Tibial nerve (tissue), 4 donors: ENCODE results near the gene ZNF182. TPM values are rescaled to one million over a fixed set of nuclear protein-coding genes. Genes with fewer than 3 reads are reported as not detected.
"Not testable (repeated sequence)": the region's sequence is repeated elsewhere in the genome, so short reads cannot be mapped to it uniquely, and the experiment has no call there.

Experiments used
- DNase-seq, 2 donors: peaks; one replicate each; pipeline ENCODE4 v3.0.0-alpha.2; 2019; ENCODE audit warnings: low spot score in 2 of 2
- H3K27ac ChIP-seq, 4 donors: fragments of 200-600 bp; sonication (generic) in 3 of 4; one replicate each; pipeline ENCODE4 v1.5.1; 2017 to 2019; ENCODE audit warnings: mild to moderate bottlenecking in 1 of 4
- H3K27me3 ChIP-seq, 2 donors: fragments of 200-600 bp; sonication (generic) in 1 of 2; one replicate each; pipeline versions ENCODE4 v1.5.1 to v1.6.0; 2017 to 2019
- H3K36me3 ChIP-seq, 3 donors: fragments of 200-600 bp; sonication (generic); one replicate each; pipeline ENCODE4 v1.5.1; 2018 to 2019
- H3K4me1 ChIP-seq, 4 donors: fragments of 200-600 bp; sonication (generic) in 3 of 4; one replicate each; pipeline ENCODE4 v1.5.1; 2017 to 2019
- H3K4me3 ChIP-seq, 4 donors: fragments of 200-600 bp; sonication (generic) in 3 of 4; one replicate each; pipeline ENCODE4 v1.5.1; 2017 to 2019; ENCODE audit warnings: mild to moderate bottlenecking in 1 of 4, moderate library complexity in 1 of 4
- H3K9me3 ChIP-seq, 4 donors: fragments of 200-600 bp; sonication (generic) in 3 of 4; one replicate each; pipeline ENCODE4 v1.5.1; 2017 to 2019
- CTCF ChIP-seq, 5 experiments: fragments of 200-600 bp in 3 of 5; fragments of 450-650 bp in 2 of 5; sonication (generic) in 3 of 5; IDR thresholded peaks; one replicate each; pipeline ENCODE4 v1.5.1; 2016 to 2019; ENCODE audit warnings: antibody characterized with exemption in 5 of 5, mild to moderate bottlenecking in 3 of 5, moderate library complexity in 2 of 5
- EP300 ChIP-seq, 2 donors: sonication (generic); formaldehyde crosslinking; IDR thresholded peaks; one replicate each; pipeline ENCODE4 v1.6.1; 2017; ENCODE audit warnings: antibody characterized with exemption in 2 of 2, mild to moderate bottlenecking in 1 of 2
- POLR2A ChIP-seq, 2 donors: fragments of 450-650 bp; IDR thresholded peaks; one replicate each; pipeline ENCODE4 v1.6.1; 2017; ENCODE audit warnings: antibody characterized with exemption in 2 of 2, mild to moderate bottlenecking in 2 of 2, moderate library complexity in 2 of 2
- WGBS, 2 donors: methylation state at CpG; one replicate each; pipeline ENCODE4 v1.1.5; 2018; 5-methylcytosine and 5-hydroxymethylcytosine counted together
- total RNA-seq, 4 donors: library from RNA; depleted of rRNA; stranded (reverse); fragments of >200 nt; gene quantifications; one replicate each; pipeline ENCODE4 v1.1.0, GENCODE V29; 2016

The ZNF182 gene
- total RNA-seq, 4 donors from 2014 or later = 4.5 to 11.0 (median 7.4) TPM

DNA sequence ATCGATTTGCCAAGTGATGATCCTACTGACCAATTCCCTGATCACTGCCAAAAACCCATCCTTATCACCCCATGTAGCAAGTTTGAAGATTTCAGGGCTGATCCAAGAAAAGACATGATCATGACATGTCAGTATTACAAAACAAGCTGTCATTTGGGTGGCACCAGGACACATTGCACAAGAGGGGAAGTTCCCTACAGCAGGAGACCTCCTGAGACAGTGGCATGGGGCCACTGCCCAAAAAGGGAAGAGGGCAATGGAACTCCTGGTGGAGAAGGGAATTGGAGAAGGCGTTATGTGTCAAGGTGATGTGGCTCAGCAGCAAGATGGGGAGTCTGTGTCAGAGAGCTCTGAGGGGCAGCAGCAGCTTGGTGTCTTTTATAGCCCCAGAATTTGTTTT is 43.4 kb downstream of the ZNF182 start:
- DNase-seq = no peak
- Histone ChIP-seq H3K4me3 (no peak overlapping the region), H3K27ac (no peak overlapping the region), H3K36me3 (no peaks in the 10 kb centered on the region), H3K4me1 (no peaks in the 10 kb centered on the region), H3K9me3 (no peaks in the 10 kb centered on the region), H3K27me3 (no peaks in the 10 kb centered on the region)
- TF ChIP-seq EP300 (IDR thresholded peaks at IDR 0.05) (no peak), CTCF (IDR thresholded peaks at IDR 0.05) (no peak), POLR2A (IDR thresholded peaks at IDR 0.05) (no peak)
- WGBS, 2 donors = 63 to 74% methylated on average over 2 of the region's 2 CpGs

- Histone ChIP-seq H3K27ac (no peak overlapping the region), H3K4me3 (no peak overlapping the region), H3K36me3 (no peaks in the 10 kb centered on the region), H3K4me1 (no peaks in the 10 kb centered on the region), H3K9me3 (no peaks in the 10 kb centered on the region), H3K27me3 (no peaks in the 10 kb centered on the region)
- WGBS, 2 donors = 0 to 46% methylated on average over 1 to 4 of the region's 4 CpGs
- DNase-seq = no peak
- TF ChIP-seq CTCF (IDR thresholded peaks at IDR 0.05) (no peak), POLR2A (IDR thresholded peaks at IDR 0.05) (no peak), EP300 (IDR thresholded peaks at IDR 0.05) (no peak)
These were observed 44.9 kb downstream of the ZNF182 start for GRCh38 chrX:47958761-47959342.

- H3K9me3 ChIP-seq, H3K4me3 ChIP-seq, H3K27ac ChIP-seq, H3K4me1 ChIP-seq, H3K36me3 ChIP-seq, DNase-seq, H3K27me3 ChIP-seq: not testable (repeated sequence)
- 67 to 91% methylated on average over 3 to 4 of the region's 4 CpGs for WGBS, 2 donors
These were observed 45.6 kb downstream of the ZNF182 start for GRCh38 chrX:47958206-47958605.

DNA sequence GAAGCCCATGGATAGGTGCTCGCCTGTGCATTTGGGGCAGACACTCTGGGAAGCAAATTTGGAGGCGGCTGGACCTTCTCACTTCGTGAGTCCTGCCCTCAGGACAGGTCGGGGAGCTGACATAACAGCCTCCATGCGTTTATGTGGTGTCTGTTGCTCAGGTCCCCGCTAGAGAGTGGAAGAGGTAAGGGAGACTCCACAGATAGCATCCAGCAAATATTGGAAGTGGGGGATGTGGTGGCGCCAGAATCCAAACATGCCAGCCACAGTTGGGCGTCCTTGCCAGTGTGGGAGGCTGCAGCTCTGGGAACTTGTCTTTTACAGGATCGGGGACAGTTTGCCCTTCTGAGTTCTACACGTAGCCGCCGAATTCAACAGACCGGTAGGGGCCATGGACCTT is 47.8 kb downstream of the ZNF182 start:
- Histone ChIP-seq H3K4me1 (no peaks in the 10 kb centered on the region), H3K27ac (no peak overlapping the region), H3K9me3 (peaks cover 0 to 7% (median 2%) of the 10 kb centered on the region in 4 donors), H3K4me3 (no peak overlapping the region), H3K36me3 (no peaks in the 10 kb centered on the region), H3K27me3 (no peaks in the 10 kb centered on the region)
- WGBS, 2 donors = 84 to 100% methylated on average over 2 to 13 of the region's 13 CpGs
- TF ChIP-seq CTCF (IDR thresholded peaks at IDR 0.05) = no peak
- TF ChIP-seq POLR2A (IDR thresholded peaks at IDR 0.05) = no peak
- TF ChIP-seq EP300 (IDR thresholded peaks at IDR 0.05) = no peak
- no peak for DNase-seq

GRCh38 chrX:47955295-47955694 is 48.5 kb downstream of the ZNF182 start:
- H3K4me3 ChIP-seq, H3K9me3 ChIP-seq, H3K27me3 ChIP-seq, H3K27ac ChIP-seq, H3K36me3 ChIP-seq, H3K4me1 ChIP-seq, DNase-seq: not testable (repeated sequence)
- WGBS, 2 donors = 82% methylated on average over 7 of the region's 7 CpGs; no CpG with 5 or more reads in 1 of the 2 donors

- Histone ChIP-seq H3K4me1 (no peaks in the 10 kb centered on the region), H3K9me3 (peaks cover 0 to 4% (median 0%) of the 10 kb centered on the region in 4 donors), H3K27me3 (no peaks in the 10 kb centered on the region), H3K27ac (no peak overlapping the region), H3K4me3 (no peak overlapping the region), H3K36me3 (no peaks in the 10 kb centered on the region)
- TF ChIP-seq EP300 (IDR thresholded peaks at IDR 0.05) (no peak), CTCF (IDR thresholded peaks at IDR 0.05) (no peak), POLR2A (IDR thresholded peaks at IDR 0.05) (no peak)
- WGBS, 2 donors = 63 to 90% methylated on average over 4 of the region's 4 CpGs
- no peak for DNase-seq
These were observed 62.4 kb downstream of the ZNF182 start for GRCh38 chrX:47941423-47941822.
